GM19463 (cell line): ENCODE measurements around the gene STX19.

Experiments used
- ATAC-seq: cut with Tn5 transposase; IDR thresholded peaks from one replicate; pipeline ENCODE4 v1.9.1; 2021; ENCODE audit warnings: mild to moderate bottlenecking, moderate library complexity; ENCODE audit not compliant: unreplicated experiment

STX19 gene

GRCh38 chr3:94036909-94037507 lies 8.6 kb upstream of the STX19 start:
- peak; percentile 81 for ATAC-seq

DNA sequence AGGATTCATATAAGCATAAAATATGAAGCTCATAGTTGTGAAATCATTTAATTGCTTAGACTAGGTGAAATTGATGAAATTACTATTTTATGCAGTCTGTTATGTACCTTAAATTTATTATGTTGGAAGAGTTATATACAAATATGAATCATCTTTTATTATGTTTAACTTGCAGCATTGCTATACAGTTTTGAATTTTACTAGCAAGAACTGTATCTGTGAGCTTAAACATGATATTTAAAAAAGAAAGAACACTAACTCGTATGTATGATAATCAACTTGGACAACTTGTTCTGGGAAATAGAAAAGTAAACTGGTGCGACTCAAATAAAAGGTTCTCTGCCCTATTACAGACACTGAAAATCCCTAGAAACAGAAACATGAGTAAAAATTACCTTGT lies 1.8 kb downstream of the STX19 start:
- ATAC-seq, result no peak

GRCh38 chr3:94024385-94024784 lies 4.0 kb downstream of the STX19 start:
- ATAC-seq, result no peak

DNA sequence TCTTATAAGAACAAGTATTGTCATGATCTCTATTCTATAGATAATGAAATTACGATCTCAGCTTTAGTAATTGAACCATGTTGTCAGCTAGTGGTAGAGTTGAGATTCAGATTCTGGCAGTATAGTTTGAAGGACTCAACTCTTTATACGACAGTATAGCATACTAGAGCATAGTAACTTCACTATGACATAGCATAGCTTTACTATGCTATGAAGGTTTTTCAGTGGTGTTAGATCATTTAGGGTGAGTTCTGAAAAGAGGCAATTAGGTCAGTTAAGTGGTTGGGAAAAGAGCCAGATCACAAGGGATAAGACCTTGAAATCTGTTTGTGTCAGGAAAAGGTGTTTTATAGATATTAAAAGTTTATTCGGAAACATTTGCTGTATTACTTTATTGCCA lies 8.1 kb downstream of the STX19 start:
- ATAC-seq, result no peak

DNA sequence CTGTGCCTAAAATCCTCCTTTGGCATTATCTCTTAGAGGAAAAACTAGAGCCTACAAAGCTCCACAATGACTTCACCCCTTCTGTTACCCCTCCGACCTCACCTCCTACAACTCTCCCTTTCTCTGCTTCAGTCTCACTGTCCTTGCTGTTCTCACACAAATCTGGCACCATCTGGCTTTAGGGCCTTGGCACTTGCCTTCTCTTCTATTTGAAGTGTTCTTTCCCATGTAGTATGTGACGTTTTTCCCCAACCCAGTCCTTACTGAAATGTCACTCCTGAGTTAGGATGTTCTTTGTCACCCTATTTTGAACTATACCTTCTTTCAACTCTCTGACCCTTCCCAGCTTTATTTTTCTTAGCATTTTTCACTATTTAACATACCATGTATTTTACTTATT lies 8.7 kb downstream of the STX19 start:
- no peak for ATAC-seq

DNA sequence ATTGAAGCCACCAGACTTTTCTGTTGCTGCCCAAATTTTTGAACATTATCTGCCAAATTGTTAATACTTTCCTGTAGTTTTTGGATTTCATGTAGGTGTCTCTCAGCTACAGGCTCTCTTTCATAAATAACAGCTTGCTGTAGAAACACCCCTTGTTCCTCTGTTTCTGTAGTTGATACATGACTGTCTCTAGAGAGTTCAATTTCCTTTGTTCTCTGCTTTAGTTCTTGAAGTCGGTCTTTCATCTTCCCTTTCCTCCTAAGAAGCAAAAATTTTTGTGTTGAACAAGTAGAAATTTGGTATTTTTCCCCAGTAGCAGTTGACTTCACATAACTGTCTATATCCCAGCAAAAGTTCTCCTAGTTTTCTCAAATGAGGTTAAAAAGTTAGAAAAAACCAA lies 13.4 kb downstream of the STX19 start:
- ATAC-seq, result no peak

- ATAC-seq, result no peak
Measured at GRCh38 chr3:94012185-94012584, 16.2 kb downstream of the STX19 start.

GRCh38 chr3:94011233-94011711 lies 17.1 kb downstream of the STX19 start:
- ATAC-seq, result no peak

DNA sequence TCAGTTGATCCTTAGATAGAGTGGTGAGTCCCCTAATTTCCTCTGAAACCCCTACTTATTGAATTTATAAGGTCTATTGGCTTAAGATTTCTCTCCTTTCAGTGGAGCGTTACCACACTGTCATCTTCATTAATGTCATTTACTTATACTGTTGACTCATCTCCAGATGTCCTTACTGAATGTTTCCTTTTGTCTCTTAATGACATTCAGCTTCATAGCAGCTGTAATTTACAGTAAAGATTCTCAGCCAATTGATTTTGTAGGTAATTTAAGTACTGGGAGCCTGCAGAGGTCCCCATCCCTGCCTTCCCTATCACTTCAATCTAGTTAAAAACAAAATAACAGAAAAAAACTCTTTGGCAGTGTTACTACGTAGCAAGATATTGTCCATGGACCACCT lies 18.8 kb downstream of the STX19 start:
- ATAC-seq, result no peak

DNA sequence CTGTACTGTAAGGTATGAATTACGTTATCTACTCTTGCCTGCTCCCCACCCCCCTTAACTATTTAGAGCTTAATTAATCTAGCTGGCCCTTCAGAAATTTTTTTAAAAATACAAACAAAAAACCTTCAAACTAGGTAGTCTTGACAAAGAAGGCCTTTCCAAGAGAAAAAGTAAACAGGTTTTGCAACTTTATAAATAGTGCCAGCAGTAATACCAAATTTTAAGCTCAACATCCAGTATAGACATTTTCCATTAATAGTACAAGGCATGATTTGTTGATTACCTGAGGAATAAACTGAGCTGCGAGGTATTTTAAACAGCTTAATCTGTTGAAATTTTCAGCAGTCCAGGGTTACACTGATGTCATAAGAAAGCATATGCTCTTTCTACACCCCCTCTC lies 20.1 kb downstream of the STX19 start:
- no peak for ATAC-seq

DNA sequence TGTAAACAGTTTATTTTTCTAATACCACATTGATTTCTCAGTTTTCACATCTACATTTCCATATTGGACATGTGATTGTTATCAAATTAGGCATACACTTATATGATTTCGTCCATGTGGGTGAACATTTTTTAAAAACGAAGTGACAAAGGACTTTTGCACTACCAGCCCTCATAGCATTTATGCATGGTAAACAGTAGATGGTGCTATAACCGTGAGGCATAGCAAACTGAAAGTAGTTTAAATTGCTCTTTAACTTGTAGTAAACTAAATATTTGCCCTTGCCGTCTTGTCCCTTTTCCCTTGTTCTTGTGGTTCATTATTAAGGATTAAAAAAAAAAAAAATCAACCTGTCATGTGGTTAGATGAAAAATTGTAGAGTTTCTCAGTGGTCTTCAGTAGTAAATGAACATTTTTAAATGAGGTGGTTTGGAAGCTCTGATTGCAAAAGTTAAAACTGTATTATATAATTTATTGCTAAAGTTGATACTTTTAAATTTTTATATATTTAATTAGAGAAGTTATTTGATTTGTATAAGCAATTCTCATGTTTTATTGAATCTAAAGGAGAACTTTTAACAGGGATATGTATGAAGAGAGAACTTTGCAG lies 24.0 kb downstream of the STX19 start:
- peak; percentile 90 for ATAC-seq

- ATAC-seq, result no peak
Measured at GRCh38 chr3:94001827-94002495, 26.4 kb downstream of the STX19 start.

DNA sequence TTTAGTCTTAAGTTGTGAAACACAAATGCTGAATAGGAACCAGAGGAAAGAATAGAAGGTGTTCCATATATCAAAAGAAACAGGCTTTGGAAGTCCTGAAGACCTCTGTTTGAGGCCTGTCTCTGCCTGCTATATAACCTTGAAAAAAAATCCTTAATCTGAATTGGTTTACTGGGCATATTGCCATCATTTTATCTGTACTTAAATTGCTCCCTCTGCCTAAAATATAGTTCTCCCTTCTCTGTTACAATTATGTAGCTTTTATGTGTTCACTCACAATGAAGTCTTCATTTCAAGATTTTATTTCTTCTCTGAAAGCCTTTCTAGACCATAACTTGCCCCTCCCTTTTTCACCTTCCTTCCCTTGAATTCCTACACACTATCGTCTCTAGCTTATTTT lies 27.2 kb downstream of the STX19 start:
- ATAC-seq, result no peak

DNA sequence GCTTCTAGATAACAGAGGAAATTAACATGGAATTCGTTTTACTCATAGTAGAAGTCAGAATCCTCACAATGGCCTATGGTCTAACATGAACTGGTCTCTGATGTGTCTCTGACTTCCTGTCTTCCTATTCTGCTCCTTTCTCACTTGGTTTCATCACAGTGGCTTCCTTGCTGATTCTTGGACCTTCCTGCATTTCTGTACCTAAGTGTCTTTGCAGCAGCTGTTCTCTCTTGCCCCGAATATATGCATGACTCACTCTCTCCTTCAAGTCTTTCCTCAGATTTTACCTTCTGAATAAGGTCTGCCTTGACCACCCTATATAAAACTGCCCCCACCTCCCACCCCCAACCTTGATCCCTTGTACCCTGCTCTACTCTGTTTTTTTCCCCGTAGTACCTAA lies 34.3 kb downstream of the STX19 start:
- no peak for ATAC-seq

DNA sequence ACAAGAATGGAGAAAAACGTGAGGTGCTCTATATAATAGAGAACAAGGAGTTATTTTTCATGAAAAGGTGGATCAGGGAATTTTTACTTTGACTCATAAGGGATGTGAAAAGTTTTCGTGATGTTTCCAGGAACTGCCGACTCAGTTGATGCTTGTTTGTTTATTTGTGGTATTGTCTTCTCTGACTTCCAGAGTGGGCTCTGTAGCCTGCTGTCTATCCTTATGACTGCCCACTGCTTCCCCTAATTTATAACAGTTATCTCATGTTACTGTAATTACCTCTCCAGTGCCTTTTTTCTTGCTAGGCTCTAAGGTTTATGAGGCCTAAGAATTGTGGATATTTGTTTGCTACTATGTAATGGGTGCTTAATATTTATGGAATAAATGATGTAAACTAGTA lies 36.2 kb downstream of the STX19 start:
- ATAC-seq, result no peak

DNA sequence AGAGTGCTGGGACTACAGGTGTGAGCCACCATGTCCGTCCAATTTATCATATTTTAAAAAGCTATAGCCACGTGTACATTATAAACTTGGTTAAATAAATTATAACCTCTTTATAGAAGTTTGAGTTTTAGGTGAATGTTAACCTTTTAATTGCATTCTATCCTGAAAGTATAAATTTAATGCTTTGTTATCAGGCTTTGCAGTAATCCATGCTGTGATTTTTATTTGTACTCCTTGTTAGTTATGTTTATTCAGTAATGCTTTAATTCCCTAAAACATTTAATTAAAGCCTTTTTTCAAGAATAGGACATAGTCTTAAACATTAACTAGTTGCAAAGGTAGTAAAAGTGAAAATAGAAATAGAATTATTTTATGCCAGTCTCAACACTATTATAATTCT lies 36.8 kb downstream of the STX19 start:
- no peak for ATAC-seq

DNA sequence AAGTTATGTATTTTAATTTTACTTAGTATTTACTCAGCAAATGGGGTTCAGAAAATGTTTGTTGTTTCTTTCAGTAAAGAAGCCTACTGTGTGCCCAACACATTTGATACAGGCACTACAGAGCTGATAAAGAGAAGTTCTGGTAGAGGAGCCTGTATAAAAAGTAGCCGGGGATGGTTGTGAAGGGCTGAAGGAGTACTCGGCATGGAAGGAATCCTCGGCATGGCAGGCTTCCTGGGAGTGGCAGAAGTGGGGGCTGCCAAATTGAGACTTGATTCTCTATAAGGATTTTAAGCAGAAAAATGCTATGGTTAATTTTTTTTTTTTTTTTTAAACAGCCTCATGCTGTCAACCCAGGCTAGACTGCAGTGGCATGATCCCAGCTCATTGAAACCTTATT lies 39.2 kb downstream of the STX19 start:
- ATAC-seq, result no peak

- no peak for ATAC-seq
Measured at GRCh38 chr3:93988764-93989163, 39.6 kb downstream of the STX19 start.

- ATAC-seq, result no peak
Measured at GRCh38 chr3:93988283-93988682, 40.1 kb downstream of the STX19 start.

DNA sequence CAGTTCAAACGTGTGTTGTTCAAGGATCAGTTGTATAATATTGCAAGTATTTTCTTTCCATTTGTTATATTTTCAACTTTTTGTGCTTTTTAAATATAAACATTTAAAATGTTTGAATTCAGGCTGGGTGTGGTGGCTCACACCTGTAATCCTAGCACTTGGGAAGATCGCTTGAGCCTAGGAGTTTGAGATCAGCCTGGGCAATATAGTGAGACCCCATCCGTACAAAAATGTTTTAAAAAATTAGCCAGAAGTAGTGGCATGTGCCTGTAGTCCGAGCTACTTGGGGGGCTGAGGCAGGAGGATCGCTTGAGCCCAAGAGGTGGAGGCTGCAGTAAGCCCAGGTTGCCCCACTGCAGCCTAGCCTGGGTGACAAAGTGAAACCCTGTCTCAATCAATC lies 43.8 kb downstream of the STX19 start:
- no peak for ATAC-seq

GRCh38 chr3:93983408-93983807 lies 45.0 kb downstream of the STX19 start:
- ATAC-seq, result no peak

GRCh38 chr3:93981649-93982048 lies 46.7 kb downstream of the STX19 start:
- no peak for ATAC-seq
